Ishikawa (cell line): ENCODE measurements around the gene PLEKHS1.

Experiments
- CEBPB ChIP-seq: IDR thresholded peaks from 2 replicates; pipeline ENCODE4 v1.6.1; 2012
- CREB1 ChIP-seq: IDR thresholded peaks from 2 replicates; pipeline ENCODE4 v1.6.1; 2012; ENCODE audit warnings: low read depth
- EGR1 ChIP-seq: IDR thresholded peaks from 2 replicates; pipeline ENCODE4 v1.6.1; 2012
- EP300 ChIP-seq: IDR thresholded peaks from 2 replicates; pipeline ENCODE4 v1.6.1; 2012; ENCODE audit warnings: borderline replicate concordance
- FOXM1 ChIP-seq: IDR thresholded peaks from 2 replicates; pipeline ENCODE4 v1.6.1; 2012; ENCODE audit warnings: low read depth, borderline replicate concordance
- NFIC ChIP-seq: IDR thresholded peaks from 2 replicates; pipeline ENCODE4 v1.6.1; 2012
- RAD21 ChIP-seq: IDR thresholded peaks from 2 replicates; pipeline ENCODE4 v1.6.1; 2012; ENCODE audit warnings: low read depth
- TAF1 ChIP-seq: IDR thresholded peaks from 2 replicates; pipeline ENCODE4 v1.6.1; 2012; ENCODE audit warnings: low read depth, mild to moderate bottlenecking
- TCF12 ChIP-seq: IDR thresholded peaks from 2 replicates; pipeline ENCODE4 v1.6.1; 2012; ENCODE audit warnings: low read depth
- TEAD4 ChIP-seq: IDR thresholded peaks from 2 replicates; pipeline ENCODE4 v1.6.1; 2012
- YY1 ChIP-seq: IDR thresholded peaks from 2 replicates; pipeline ENCODE4 v1.6.1; 2012; ENCODE audit warnings: low read depth
- ZBTB7A ChIP-seq: IDR thresholded peaks from 2 replicates; pipeline ENCODE4 v1.6.1; 2012; ENCODE audit warnings: low read depth
- TF ChIP-seq, protein P1 (sequence below): IDR thresholded peaks from 2 replicates; pipeline ENCODE4 v1.6.1; 2012; ENCODE audit warnings: low read depth, mild to moderate bottlenecking
- TF ChIP-seq, protein P2 (sequence below): IDR thresholded peaks from 2 replicates; pipeline ENCODE4 v1.6.1; 2012
- TF ChIP-seq, protein P3 (sequence below): IDR thresholded peaks from 2 replicates; pipeline ENCODE4 v1.6.1; 2012

The PLEKHS1 gene

DNA sequence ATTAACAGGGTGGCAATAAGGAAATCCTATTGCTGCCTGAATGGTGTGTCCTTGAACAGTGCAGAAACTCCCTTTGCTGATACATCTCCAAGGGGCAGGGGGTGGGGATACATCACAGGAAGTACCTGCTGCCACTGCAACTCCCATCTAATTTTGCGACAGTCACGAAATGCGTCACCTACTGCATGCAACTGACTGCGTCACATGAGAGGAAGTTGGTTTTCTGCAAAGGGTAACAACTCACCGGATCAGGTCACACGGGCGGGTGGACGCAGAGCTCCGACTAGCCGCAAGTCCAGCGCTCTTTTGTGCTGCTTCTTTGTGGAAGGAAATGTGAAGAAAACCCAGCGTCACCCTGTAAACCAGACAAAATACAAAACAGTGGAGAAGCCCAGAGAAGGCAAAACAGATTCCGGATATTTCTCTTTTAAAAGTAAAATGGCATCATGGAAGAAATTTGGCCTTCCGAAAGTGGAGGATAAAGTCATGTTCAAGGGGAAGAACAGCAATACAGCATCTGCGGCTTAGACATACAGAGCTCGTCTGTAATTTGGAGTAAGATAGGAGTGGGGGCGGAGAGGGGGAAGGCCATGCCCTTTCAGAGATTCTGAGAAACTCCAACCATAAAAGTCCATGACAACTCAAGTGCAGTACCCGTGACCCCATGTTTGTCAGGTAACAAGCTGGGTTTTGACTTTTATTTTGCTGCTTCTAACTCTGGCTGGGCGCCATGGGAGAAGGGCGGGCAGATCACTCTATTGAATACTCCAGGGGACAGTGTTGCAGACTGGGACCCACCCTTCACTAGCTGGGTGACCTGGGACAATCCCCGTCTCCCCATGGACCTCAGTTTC is 32.3 kb upstream of the PLEKHS1 start:
- TF ChIP-seq YY1 (no peak), EGR1 (no peak), TEAD4 (no peak), TCF12 (no peak), FOXM1 (no peak), CREB1 (no peak), ZBTB7A (no peak)
- TF ChIP-seq, protein P1, sequence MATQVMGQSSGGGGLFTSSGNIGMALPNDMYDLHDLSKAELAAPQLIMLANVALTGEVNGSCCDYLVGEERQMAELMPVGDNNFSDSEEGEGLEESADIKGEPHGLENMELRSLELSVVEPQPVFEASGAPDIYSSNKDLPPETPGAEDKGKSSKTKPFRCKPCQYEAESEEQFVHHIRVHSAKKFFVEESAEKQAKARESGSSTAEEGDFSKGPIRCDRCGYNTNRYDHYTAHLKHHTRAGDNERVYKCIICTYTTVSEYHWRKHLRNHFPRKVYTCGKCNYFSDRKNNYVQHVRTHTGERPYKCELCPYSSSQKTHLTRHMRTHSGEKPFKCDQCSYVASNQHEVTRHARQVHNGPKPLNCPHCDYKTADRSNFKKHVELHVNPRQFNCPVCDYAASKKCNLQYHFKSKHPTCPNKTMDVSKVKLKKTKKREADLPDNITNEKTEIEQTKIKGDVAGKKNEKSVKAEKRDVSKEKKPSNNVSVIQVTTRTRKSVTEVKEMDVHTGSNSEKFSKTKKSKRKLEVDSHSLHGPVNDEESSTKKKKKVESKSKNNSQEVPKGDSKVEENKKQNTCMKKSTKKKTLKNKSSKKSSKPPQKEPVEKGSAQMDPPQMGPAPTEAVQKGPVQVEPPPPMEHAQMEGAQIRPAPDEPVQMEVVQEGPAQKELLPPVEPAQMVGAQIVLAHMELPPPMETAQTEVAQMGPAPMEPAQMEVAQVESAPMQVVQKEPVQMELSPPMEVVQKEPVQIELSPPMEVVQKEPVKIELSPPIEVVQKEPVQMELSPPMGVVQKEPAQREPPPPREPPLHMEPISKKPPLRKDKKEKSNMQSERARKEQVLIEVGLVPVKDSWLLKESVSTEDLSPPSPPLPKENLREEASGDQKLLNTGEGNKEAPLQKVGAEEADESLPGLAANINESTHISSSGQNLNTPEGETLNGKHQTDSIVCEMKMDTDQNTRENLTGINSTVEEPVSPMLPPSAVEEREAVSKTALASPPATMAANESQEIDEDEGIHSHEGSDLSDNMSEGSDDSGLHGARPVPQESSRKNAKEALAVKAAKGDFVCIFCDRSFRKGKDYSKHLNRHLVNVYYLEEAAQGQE, result no peak

DNA sequence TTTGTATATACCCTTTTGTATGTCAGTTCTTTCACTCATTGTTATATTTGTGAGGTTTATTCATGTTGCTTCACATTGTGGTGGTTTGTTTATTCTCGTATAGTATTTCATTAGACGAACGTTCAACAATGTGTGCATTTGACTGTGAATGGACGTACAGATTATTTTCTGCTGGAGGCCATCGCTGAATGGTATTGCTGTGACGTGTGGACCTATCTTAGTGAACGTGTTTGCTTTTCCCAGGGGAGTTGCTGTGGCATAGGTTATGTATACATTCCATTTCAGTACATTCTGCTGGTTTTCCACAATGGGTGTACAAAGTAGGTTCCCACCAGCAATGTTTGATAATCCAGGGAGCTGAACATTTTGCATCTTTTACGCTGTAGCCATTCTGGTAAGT is 31.1 kb upstream of the PLEKHS1 start:
- TF ChIP-seq EP300, result no peak
- no peak for TF ChIP-seq EGR1
- TF ChIP-seq TAF1, result no peak
- TF ChIP-seq, protein P2, sequence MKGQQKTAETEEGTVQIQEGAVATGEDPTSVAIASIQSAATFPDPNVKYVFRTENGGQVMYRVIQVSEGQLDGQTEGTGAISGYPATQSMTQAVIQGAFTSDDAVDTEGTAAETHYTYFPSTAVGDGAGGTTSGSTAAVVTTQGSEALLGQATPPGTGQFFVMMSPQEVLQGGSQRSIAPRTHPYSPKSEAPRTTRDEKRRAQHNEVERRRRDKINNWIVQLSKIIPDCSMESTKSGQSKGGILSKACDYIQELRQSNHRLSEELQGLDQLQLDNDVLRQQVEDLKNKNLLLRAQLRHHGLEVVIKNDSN, result no peak
- TF ChIP-seq, protein P1, result no peak
- no peak for TF ChIP-seq ZBTB7A
- TF ChIP-seq CEBPB, result no peak
- no peak for TF ChIP-seq YY1
- TF ChIP-seq FOXM1, result no peak
- no peak for TF ChIP-seq RAD21
- TF ChIP-seq, protein P3, sequence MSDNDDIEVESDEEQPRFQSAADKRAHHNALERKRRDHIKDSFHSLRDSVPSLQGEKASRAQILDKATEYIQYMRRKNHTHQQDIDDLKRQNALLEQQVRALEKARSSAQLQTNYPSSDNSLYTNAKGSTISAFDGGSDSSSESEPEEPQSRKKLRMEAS, result no peak
- TF ChIP-seq TCF12, result no peak
- no peak for TF ChIP-seq TEAD4

DNA sequence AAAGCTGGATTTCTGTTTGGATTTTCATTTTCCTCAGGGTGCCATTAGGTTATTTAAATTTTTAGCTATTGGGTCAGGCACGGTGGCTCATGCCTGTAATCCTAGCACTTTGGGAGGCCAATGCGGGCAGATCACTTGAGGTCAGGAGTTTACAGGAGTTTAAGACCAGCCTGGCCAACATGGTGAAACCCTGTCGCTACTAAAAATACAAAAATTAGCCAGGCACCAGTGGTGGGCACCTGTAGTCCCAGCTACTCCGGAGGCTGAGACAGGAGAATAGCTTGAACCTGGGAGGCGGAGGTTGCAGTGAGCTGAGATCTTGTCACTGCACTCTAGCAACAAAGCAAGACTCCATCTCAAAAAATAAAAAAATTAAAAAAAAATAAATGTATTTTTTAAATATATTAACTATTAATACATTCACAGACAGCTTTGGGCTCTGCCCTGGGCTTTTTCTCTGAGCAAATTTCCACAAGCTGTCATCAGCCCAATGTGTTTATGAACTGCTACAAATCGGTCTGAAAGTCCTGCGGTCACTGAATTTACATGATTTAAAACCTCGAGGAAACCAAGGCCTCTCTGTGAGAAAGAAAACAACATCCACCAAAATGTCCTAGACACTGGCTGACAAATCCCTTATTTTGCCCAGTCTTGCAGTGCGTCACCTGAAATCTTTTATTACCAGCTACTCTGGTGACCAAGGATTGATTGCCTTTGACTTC is 19.2 kb upstream of the PLEKHS1 start:
- no peak for TF ChIP-seq CEBPB
- TF ChIP-seq TCF12, result no peak
- TF ChIP-seq TEAD4, result no peak
- TF ChIP-seq NFIC, result no peak
- TF ChIP-seq CREB1, result no peak
- no peak for TF ChIP-seq FOXM1
- TF ChIP-seq EP300, result no peak
- no peak for TF ChIP-seq YY1
- TF ChIP-seq, protein P1, result no peak
- no peak for TF ChIP-seq TAF1
- TF ChIP-seq, protein P2, result no peak
- no peak for TF ChIP-seq RAD21
- TF ChIP-seq, protein P3, result no peak
- TF ChIP-seq ZBTB7A, result no peak
- no peak for TF ChIP-seq EGR1

DNA sequence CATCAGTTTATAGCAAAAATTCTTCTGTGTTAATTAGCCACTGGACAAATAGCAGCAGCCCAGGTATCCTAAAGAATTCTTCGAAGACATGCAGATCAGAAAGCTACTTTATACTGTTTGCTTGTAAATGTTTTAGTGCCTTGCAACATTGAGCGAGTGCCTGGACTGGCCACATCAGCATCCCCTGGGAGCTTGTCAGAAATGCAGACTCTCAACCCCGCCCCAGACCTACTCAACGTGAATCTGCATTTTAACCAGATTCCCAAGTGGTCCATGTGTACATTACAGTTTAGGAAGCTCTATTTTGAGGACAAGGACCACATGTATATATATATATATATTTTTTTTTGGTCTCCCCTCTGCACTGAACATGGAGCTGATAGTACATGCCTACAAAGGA is 18.5 kb upstream of the PLEKHS1 start:
- TF ChIP-seq, protein P1, result no peak
- TF ChIP-seq, protein P2, result no peak
- TF ChIP-seq RAD21 (no peak), TAF1 (no peak), FOXM1 (no peak), EP300 (no peak), EGR1 (no peak), CEBPB (no peak), CREB1 (no peak), ZBTB7A (no peak)
- TF ChIP-seq, protein P3, result no peak
